ENCODE results near the gene AKNAD1.
"Not testable (repeated sequence)": the region's sequence is repeated elsewhere in the genome, so short reads cannot be mapped to it uniquely, and the experiment has no call there.

The AKNAD1 gene

DNA sequence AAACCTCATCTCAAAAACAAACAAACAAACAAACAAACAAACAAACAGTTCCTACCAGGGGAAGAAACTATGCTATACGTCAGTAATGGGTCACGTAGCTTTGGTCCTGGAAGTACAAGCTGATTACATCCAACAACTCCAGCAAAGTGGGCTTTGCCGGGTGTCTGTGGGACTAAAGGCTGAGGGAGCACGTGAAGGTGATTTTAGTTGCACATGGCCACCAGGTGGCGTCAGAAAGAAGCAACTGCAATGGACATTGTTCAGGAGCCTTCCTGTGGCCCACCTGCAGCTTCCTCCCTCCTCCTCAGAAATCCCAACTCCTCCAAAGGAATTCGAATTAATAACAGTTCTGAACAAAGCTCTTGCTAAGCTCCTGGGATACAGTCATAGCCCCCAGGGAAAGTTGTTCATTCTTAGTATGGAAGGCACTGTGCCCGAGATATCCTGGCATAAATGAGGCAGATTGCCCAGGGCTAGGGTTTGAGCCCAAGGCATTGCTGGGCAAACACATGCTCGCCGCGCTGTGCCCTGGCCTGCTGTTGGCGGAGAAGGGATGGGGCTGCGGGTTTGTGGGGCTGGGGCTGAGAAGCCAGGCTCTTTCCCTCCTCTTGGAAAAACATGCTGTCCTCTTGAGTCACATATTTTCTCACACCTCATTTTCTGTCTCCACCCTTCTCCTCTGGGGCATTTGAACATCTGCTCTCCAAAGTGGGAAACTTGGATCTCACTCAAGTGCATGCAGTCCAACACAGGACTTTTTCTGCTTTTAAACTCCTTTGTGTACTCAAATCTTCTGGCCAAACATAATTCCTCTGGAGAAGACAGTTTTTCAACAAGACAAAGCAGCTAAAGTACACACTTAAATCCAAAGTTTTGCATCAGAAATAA is 28.6 kb downstream of the AKNAD1 start:
- peak; percentile 44 for DNase-seq

DNA sequence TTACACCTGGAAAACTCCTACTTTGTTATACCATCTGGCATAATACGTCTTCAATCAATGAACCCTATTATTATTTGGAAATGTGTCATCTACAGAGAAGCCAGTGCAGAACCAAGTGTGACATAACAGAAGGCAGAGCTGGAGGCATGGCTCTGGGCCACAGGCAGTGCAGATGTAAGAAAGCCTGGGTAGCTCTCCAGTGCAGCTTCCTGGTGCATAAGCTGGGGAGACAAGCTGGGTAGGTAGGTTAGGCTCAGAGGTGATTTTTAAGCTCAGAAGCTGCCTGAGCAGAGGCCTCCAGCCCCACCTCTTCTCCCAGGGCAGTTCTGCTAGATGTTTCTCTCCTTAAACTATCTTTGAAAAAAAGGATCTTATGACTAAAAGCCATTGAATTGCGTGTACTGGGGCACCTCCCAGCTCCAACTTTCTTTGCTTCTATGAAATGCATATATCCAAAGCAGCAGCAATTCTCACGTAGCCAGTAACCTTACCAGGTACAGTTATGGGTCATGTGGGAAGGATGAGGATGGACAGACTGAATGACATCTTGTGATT is 30.7 kb downstream of the AKNAD1 start:
- DNase-seq, result no peak

DNA sequence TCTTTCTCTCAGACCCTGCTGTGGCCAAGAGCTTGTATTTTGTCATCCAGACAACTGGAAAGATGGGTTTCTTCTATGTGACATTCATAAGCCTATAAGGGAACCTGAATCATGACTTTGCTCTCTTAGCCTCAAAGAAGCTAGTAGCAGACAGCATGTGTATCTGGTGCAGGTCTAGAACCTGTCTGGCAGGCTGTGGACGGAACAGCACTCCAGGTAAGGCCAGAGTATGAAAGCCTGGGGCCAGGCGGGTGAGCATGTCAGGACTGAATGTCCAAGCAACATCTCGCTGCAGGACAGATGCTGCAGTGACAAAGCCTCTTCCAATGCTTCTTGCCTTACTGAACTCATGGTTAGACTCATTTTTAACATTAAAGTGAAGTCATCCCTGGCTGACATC is 32.8 kb downstream of the AKNAD1 start:
- DNase-seq, result no peak

DNA sequence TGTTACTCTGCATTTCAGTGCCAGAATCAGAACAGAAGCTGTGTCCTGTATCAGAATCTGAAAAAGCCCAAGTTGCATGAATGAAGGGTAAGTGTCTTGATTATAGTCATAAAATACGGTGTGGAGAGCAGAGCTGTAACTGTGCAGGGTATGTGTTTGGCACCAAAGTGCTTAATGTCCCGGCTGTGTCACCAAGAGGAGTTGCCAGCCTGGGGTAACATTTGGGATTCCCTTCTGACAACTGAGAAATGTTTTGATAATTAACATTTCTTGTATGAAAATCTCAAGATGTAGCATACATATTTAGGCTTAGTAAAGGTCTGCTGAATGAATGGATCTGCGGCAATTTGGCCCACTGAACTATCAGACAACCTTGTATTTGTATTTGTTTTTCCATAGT is 33.3 kb downstream of the AKNAD1 start:
- no peak for DNase-seq

DNA sequence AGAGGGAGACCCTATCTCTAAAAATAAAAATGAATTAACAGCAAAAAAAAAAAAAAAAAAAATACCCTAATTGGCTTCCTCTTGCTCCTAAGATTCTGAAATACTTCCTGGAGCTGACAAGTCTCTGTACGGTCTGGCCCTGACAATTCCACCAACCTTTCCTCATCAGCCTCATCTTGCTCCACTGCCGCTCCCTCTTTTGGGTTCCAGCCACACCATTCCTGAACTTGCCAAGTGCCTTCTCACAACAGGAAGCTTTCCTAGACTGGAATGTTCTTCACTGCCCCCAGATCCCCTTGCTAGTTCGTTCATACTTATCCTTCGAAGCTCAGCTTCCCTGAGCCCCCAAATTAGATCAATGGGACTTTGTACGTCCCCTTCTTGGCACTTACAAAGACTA is 37.0 kb downstream of the AKNAD1 start:
- no peak for DNase-seq

DNA sequence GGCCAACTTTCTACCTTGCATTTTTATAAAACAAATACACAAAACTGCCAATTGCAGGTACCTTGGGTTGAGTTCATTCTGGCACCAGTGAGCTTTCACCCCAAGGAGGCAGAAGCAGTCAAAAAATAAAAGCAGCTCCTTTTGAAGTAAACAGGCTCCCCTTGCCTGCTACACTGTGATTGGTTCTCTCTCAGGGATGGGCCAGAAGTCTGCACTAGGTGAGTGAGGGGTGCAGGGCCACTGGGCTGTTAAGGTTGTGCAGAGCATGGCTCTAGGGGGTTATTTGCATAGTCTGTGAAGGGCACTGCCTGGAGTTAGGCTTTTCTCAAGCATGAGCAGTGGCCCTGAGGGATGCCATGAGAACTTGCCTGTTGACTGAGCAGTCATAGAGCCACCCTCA is 39.1 kb downstream of the AKNAD1 start:
- DNase-seq, result no peak

DNA sequence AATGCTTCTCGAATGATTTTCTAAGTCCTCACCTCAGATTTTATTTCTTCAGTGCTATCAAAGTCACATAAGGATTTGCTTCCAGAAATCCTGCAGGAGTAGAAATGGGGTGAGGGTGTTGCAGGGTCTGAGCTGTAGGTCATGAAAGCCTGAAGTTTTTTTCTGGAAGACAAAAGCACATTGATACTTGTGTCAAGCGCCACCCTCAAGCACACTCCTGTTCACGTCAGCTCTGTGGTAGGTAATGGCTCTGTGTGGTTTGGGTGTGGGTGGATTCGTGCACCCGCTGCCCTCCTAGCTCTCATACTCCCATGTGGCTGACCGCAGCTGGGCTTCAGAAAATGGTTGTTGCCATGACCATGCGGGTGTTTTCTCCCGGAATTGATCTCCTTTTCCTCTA is 39.9 kb downstream of the AKNAD1 start:
- no peak for DNase-seq

DNA sequence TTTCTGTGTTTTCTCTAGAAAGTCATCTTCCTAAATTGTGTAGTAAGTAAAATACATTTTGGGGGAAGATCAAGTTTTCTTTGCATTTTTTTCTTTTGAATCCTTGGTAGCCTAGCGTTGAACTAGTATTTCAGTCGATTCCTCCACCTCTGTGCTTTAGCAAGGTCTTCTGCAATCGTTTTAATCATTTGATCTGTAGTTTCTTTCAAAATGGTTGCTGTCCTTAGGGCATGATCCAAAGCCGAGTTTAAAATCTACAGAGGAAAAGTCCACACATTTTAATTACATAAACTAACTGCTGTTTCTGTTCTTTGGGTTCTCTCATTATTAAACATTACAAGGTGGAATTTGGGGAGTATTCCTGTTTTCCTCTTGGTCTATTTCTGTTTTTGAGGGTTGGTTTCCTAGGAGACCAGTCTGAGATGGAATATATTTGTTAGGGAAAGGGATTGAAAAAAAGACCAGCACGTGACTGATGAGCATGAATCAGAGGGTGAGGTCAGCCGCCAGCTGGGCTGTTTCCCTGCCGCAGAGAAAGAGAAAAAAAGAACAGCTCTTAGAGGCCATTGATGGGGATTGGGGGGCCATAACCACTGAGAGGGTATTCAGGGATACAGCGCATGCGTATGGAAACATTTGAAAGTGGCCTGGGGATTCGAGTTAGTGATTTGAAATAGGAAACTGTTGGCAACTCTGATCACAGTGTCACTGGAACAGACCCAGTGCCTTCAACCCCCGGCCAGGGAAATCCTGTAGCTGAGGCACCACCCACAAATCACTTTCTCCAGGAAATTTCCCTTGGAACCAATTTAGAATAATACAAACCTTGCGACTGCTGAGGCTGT is 40.6 kb downstream of the AKNAD1 start:
- peak; percentile 55 for DNase-seq

DNA sequence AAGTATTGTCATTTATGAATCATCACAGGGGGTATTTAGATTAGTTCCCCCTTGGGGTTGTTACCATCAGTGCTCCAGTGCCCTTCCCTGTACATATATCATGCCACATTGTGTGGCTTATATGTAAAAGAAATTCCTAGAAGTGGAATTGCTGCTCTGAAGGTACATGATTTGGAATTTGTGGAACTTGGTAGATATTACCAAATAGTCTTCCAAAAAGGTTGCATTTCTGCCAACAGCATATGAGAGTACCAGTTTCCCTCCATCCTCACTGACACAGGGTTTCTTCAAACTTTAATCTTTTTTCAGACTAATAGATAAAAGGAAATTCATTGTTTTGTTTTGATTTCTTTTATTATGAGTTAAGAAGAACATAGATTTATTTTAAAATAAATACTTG is 41.3 kb downstream of the AKNAD1 start:
- DNase-seq, result no peak

DNA sequence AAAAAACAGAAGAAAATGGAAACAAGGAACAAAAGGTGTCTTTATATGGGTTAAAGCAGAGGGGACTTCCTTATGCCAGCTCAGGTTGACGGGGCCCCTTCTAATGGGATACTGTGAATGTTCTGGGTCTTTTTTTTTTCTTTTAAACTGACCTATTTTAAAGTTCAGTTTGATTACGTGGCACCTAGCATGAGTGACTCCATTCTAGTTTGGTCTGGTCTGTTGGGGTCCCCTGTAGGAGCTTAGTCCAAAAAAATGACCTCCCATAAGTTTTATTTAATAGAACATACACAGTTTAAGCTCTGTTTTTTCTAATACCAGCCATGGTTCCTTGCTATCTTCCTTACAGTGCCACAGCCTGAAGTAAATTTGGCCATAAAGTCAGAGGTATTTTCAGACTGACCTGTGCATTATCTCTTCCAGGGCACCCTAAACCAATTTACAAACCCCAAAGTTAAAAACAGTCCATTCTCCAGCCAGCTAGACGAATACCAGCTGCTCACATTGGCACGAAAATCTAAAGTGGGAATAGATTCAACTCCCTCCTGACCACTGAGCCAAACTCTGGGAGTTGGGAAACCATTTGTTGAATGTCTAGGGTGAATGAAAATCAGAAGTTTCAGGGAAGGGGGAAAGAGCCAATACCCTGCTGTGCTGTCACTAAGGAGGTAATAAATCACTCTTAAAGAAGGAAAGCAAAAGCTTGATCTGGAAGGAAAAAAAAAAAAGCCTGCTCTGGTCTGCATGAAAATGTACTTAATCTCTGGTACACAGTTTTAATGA is 42.4 kb downstream of the AKNAD1 start:
- no peak for DNase-seq

DNA sequence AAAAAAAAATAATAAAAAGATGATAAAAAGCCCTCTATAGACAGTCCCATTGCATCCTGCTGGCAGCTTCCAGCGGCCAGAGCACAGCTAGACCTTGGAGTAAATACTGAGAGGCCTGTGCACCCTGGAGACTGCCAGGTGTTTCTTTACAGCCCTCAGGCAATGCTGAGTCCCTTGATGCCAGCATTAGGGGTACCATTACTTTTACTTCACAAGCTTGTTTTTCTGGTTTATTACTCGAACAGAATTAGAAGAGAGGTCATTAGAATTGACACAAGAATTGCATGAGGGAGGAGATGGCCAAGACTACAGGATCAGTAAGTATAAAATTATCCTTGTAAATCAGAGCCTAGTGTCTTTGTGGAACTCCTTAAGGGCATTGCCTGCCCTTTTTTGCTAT is 43.6 kb downstream of the AKNAD1 start:
- DNase-seq, result no peak

DNA sequence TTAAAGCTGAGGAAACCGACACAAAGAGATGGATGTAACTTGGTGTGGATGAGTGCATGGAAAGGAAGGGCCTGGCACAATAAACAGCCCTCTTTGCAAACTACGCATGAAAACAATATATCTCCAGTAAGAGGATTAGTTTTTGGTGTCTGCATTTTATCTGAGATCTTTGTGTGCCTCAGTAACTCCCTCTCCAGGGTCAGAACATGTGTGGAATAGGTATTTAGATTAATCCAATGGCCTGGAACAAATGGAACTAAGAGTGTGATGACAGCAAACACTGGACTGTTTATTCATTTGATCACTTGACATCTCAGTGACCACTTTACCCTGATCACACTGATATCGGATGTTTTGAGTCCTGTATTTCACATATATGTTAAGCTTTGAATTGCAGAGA is 45.3 kb downstream of the AKNAD1 start:
- no peak for DNase-seq

DNA sequence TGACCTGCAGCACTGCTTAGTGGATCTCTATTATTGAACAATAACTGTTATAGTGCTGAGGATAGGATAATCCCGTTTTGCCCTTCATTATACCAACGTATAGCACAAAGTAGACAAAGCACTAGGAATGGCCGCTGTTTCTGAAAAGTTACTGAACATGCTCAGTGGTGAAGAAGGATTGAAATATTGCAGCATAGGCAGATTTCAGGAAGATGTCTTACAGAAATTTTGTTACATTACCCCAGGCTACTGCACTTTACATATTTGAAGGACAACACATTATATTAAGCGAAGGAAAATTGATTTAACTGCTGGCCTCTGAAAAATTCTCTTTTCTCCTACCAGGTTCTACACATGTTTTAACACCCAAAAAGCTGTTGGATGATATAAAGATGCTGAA is 48.5 kb downstream of the AKNAD1 start:
- no peak for DNase-seq

DNA sequence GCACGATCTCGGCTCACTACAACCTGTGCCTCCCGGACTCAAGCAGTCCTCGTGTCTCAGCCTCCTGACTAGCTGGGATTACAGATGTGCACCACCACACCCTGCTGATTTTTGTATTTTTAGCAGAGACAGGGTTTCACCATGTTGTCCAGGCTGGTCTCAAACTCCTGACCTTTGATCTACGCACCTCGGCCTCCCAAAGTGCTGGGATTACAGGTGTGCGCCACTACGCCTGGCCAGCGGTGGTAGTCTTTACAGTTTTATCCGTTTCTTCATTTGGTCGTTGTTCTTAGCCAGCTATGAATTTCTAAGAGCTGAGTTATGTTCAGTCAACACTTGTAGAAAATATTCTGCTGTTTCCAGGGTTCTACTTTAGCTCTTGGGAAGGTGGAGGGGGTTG is 53.3 kb downstream of the AKNAD1 start:
- no peak for DNase-seq

DNA sequence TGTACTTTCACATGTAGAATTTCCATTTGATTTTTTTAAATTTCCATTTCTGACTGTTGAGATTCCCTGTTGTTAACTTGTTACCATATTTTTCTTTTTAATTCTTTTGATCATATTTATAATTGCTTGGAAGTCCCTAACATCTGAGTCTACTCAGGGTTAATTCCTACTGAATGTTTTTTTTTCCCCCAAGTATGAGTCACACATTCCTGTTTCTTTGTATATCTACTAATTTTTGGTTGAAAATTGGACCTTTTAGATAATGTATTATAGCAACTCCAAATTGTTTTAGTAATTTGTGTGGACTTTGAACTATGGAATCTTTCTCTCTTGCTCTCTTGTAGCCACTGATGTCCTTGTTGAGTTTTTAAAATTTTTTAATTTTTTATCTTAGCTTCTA is 55.8 kb downstream of the AKNAD1 start:
- DNase-seq, result no peak

DNA sequence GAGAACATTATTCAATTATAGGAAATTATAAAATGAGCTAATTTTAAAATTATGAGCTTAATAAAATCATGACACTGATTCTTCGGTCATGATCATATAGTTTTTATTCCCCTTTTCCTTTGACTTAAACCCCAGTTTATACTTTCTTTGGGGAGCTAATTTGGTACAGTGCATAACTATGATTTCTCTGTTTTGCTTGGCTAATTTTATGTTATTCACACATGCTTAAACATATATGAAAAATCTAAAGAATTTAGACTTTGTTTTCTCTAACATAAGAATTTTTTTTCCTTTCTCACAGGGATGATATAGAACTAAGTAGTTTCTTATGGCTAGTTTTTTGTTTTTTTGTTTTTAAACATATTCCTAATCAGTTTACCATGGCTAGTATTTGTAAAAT is 57.9 kb downstream of the AKNAD1 start:
- DNase-seq, result no peak

DNA sequence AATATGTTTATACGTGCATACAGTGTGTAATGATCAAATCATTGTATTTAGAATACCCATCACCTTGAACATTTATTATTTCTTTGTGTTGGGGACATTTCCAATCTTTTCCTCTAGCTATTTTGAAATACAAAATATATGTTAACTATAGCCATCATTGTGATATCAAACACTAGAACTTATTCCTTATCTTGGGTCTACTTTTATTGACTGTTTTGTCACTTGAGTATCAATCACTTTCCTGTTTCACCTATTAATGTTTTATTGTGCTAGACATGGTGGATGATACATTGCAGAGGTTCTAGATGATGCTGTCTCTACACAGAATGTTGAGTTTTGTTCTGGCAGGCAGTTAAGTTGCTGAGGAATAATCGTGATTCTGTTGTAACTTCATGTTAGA is 64.5 kb downstream of the AKNAD1 start:
- no peak for DNase-seq

DNA sequence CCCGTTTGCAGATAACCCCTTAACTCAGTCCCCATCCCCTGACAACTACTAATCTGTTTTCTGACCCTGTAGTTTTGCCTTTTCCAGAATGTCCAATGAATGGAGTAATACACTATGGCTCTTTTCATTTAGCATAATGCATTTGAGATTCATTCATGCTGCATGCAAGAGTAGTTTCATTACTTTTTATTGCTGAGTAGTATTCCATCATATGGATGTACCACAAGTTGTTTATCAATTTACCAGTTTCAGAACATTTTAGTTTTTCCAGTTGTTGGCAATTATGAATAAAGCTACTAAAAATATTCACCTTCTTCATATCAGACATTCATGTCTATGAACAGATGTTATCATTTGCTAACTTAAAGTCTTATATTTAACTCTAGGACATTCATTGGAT is 65.1 kb downstream of the AKNAD1 start:
- DNase-seq, result no peak

DNA sequence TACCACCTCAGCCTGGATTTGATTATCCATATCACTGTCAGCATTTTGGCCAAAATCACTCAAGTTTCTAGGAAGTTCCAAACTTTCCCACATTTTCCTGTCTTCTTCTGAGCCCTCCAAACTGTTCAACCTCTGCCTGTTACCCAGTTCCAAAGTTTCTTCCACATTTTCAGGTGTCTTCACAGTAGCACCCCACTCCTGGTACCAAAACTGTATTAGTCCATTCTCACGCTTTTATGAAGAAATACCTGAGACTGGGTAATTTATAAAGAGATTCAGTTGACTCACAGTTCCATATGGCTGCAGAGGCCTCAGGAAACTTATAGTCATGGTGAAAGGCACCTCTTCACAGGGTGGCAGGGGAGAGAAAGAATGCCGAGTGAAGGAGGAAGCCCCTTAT is 71.0 kb downstream of the AKNAD1 start:
- DNase-seq, result no peak

DNA sequence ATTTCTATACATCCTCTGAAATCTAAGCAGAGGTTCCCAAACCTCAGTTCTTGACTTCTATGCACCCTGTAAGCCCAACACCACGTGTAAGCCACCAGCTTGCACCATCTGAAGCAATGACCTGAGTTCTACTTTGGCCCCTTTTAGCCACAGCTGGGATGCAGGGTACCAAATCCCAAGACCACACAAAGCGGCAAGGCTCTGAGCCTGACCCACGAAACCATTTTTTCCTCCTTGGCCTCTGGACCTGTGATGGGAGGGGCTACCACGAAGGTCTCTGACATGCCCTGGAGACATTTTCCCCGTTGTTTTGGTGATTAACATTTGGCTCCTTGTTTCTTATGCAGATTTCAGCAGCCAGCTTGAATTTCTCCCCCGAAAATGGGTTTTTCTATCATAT is 71.6 kb downstream of the AKNAD1 start:
- DNase-seq, result no peak

DNA sequence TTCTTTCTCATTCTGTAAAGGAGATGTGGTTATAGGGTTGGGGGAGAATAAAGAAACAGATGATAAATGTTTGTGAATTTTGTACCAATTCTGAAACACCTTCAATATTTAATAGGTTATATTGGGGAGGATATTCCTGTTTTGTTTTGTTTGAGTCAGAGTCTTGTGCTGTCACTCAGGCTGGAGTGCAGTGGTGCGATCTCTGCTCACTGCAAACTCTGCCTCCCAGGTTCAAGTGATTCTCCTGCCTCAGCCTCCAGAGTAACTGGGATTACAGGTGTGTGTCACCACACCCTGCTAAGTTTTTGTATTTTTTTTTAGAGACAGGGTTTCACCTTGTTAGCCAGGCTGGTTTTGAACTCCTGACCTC is 75.3 kb downstream of the AKNAD1 start:
- not testable (repeated sequence) for DNase-seq

DNA sequence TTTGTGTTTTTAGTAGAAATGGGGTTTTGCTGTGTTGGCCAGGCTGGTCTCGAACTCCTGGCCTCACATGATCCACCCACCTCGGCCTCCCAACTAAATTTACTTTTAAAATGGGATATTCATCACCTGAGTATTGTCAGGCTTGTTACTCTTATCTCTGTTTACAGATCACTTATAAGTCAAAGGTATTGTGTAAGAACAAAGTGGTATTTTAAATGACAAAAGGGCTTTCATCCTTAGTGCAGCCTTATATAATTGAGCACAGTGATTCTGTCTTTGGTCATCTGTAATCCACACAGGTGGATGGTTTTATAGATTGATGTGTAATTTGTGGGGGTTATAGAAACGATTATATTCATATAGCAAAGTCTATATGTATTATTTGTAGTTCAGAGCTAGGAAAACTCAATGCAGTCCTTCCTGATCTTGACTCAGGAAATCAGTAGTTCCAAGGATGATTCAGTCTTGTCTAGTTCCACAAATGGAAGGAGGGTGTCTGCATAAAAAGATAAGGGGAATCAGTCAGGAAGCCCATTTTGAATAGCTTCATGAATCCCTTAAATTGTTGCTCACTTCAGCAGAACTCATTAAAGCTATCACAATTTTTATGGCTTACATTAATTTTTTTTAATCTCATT is 75.8 kb downstream of the AKNAD1 start:
- DNase-seq, result no peak

DNA sequence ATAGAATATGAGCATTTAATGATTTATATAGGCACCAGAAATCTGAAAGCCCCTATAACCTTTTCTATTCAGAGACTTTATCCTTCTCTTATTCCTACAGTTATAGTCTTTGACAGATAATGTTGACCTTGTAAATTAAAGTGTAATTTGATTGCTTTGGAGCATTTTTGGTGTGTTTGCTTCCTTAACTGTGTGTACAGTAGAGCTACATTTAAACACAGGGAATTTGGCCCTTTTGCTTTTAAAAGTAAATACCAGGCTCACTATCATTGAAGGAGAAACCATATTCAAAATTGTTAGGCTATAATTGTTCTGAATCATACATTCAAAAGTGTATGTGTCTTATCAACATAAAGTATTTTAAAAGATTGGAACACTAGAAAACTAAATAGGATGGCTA is 77.4 kb downstream of the AKNAD1 start:
- DNase-seq, result no peak

Measured in NCI-H524 treated with DMSO at 0.1 percent for 48 hours (cell line).